ENCODE data around the gene BTBD16.
A peak's percentile ranks its signal among the peaks of the same experiment; 100 is the strongest.

BTBD16 gene

GRCh38 chr10:122297583-122297982, 26.5 kb downstream of the BTBD16 start:
- TF ChIP-seq CTCF (IDR thresholded peaks at IDR 0.05) (no peak), ZFX (IDR thresholded peaks at IDR 0.05; ENCODE audit: borderline replicate concordance) (no peak)
- H3K27ac ChIP-seq, result no peak overlapping the region

- no peak overlapping the region for H3K27ac ChIP-seq
- TF ChIP-seq ZFX (IDR thresholded peaks at IDR 0.05; ENCODE audit: borderline replicate concordance) (no peak), CTCF (IDR thresholded peaks at IDR 0.05) (no peak)
Measured at GRCh38 chr10:122298206-122298597, 27.1 kb downstream of the BTBD16 start.

GRCh38 chr10:122298598-122299301, 27.7 kb downstream of the BTBD16 start:
- H3K27ac ChIP-seq, result no peak overlapping the region
- TF ChIP-seq CTCF (IDR thresholded peaks at IDR 0.05) (peak; percentile 89), ZFX (IDR thresholded peaks at IDR 0.05; ENCODE audit: borderline replicate concordance) (no peak)

GRCh38 chr10:122299423-122300075, 28.5 kb downstream of the BTBD16 start:
- TF ChIP-seq ZFX (IDR thresholded peaks at IDR 0.05; ENCODE audit: borderline replicate concordance) (no peak), CTCF (IDR thresholded peaks at IDR 0.05) (no peak)
- no peak overlapping the region for H3K27ac ChIP-seq

GRCh38 chr10:122301055-122301810, 30.1 kb downstream of the BTBD16 start:
- no peak for TF ChIP-seq ZFX (IDR thresholded peaks at IDR 0.05; ENCODE audit: borderline replicate concordance)
- TF ChIP-seq CTCF (IDR thresholded peaks at IDR 0.05), result no peak
- no peak overlapping the region for H3K27ac ChIP-seq

GRCh38 chr10:122301811-122302115, 30.7 kb downstream of the BTBD16 start:
- TF ChIP-seq ZFX (IDR thresholded peaks at IDR 0.05; ENCODE audit: borderline replicate concordance) (no peak), CTCF (IDR thresholded peaks at IDR 0.05) (no peak)
- no peak overlapping the region for H3K27ac ChIP-seq

- TF ChIP-seq ZFX (IDR thresholded peaks at IDR 0.05; ENCODE audit: borderline replicate concordance) (no peak), CTCF (IDR thresholded peaks at IDR 0.05) (no peak)
- no peak overlapping the region for H3K27ac ChIP-seq
Measured at GRCh38 chr10:122302315-122302714, 31.2 kb downstream of the BTBD16 start.
